Body of pancreas (tissue), 4 donors: ENCODE data around the gene EPGN.

Experiments used
- CTCF ChIP-seq, 7 experiments: fragments of 450-650 bp in 4 of 7; fragments of 200-600 bp in 3 of 7; sonication (generic) in 3 of 7; IDR thresholded peaks; one replicate each; pipeline ENCODE4 v1.5.1; 2016 to 2019; ENCODE audit warnings: antibody characterized with exemption in 7 of 7
- POLR2A ChIP-seq, 3 donors: fragments of 450-650 bp; IDR thresholded peaks; one replicate each; pipeline ENCODE4 v1.6.1; 2016; ENCODE audit warnings: antibody characterized with exemption in 3 of 3, mild to moderate bottlenecking in 2 of 3

DNA sequence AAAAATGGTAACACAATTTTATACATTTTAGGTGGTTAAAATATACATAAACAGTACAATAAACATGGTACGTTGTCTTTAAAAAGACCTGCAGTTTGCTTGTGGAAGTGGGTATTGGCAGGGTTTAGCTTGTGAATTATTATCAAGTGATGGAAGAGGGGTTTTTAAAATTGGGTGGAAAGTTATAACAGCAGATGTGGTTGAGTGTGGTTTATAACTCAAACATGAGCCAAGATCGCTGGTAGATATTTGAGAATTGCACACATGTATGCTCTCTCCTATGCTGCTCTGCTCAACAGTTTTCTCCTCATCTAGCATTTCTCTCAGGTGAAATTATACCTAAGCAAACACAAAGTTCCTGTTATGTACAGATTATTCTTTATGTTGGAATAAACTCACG, 14.0 kb downstream of the EPGN start:
- TF ChIP-seq CTCF (IDR thresholded peaks at IDR 0.05) (no peak), POLR2A (IDR thresholded peaks at IDR 0.05) (no peak)
